VCaP (cell line): ENCODE results near the gene SETD4.
"Not testable (repeated sequence)": the region's sequence is repeated elsewhere in the genome, so short reads cannot be mapped to it uniquely, and the experiment has no call there.

ENCODE experiments used
- H3K27ac ChIP-seq: fragments of 450-650 bp; 2 replicates; pipeline ENCODE4 v1.5.1; 2017
- TF ChIP-seq, protein P1 (sequence below): fragments of 450-650 bp; conservative IDR thresholded peaks from 2 replicates; pipeline ENCODE4 v1.5.1; 2017; ENCODE audit warnings: mild to moderate bottlenecking, moderate library complexity

The SETD4 gene

DNA sequence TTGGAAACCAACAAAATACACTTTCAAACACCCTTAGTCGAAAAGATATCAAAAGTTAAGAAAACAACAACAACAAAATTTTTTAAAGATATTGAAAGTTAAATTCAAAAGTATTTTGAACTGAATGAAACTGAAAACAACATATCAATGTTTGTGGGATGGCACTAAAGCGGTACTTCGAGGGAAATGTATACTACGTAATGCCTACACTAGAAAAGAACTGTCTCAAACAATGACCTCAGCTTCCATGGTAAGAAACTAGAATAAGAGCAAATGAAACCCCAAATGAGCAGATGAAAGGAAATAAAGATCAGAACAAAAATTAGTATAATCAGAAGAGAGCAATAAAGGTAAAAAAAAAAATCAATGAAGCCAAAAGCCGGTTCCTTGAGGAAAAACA lies 15.6 kb upstream of the SETD4 start:
- TF ChIP-seq, protein P1, sequence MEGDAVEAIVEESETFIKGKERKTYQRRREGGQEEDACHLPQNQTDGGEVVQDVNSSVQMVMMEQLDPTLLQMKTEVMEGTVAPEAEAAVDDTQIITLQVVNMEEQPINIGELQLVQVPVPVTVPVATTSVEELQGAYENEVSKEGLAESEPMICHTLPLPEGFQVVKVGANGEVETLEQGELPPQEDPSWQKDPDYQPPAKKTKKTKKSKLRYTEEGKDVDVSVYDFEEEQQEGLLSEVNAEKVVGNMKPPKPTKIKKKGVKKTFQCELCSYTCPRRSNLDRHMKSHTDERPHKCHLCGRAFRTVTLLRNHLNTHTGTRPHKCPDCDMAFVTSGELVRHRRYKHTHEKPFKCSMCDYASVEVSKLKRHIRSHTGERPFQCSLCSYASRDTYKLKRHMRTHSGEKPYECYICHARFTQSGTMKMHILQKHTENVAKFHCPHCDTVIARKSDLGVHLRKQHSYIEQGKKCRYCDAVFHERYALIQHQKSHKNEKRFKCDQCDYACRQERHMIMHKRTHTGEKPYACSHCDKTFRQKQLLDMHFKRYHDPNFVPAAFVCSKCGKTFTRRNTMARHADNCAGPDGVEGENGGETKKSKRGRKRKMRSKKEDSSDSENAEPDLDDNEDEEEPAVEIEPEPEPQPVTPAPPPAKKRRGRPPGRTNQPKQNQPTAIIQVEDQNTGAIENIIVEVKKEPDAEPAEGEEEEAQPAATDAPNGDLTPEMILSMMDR: no peak
- no peak overlapping the region for H3K27ac ChIP-seq

DNA sequence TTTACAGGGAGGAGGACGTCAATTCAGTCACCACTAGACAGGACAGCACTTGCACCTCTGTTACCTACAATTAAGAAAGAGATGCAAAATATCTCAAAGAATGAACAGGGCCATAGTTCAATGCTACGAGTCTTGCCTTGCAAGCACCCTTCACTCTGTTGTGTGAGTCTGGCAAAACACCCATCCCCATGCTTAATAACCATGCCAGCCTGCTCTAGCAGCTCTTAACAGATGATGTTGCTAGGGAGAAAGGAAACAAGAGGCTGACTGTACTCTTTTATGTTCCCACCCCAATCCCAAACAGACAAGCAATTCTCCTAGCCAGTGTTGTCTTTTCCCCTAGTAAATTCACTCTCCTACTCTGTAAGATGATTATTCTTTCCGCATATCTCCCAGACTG lies 14.8 kb upstream of the SETD4 start:
- H3K27ac ChIP-seq: no peak overlapping the region
- TF ChIP-seq, protein P1: no peak

DNA sequence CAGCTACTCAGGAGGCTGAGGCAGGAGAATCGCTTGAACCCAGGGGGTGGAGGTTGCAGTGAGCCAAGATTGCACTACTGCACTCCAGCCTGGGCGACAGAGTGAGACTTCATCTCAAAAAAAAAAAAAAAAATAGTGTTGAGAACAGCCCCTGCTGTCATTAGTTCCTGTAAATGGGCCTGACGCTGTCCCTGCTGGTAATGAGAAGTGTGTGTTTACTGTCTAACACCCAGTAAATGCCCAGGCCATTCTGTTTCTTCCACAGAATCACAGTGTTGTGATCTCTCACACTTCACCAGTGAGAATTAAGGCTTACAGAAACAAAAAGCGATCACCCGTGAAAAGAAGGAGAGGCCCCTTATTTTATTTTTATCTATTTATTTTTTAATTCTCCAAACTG lies 13.6 kb upstream of the SETD4 start:
- not testable (repeated sequence) for H3K27ac ChIP-seq

DNA sequence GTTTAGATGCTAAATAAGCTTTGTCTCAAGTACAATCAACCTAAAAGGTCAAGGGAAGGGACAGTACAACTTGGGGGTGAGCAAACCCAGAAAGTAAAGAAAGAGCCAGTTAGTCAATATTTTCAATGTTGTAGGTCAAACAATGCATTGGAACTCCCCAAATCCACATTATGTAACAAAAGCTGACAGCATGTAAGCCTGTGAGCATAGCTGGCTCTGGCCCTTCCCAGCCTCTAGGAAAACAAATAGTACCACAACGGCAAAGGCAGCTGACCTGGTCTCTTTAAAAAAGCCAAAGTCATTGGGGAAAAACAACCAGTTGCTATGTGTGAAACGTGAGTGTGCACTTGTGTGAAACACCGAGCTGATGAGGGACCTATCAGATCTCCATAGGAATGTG lies 12.9 kb upstream of the SETD4 start:
- TF ChIP-seq, protein P1: no peak
- H3K27ac ChIP-seq: no peak overlapping the region

DNA sequence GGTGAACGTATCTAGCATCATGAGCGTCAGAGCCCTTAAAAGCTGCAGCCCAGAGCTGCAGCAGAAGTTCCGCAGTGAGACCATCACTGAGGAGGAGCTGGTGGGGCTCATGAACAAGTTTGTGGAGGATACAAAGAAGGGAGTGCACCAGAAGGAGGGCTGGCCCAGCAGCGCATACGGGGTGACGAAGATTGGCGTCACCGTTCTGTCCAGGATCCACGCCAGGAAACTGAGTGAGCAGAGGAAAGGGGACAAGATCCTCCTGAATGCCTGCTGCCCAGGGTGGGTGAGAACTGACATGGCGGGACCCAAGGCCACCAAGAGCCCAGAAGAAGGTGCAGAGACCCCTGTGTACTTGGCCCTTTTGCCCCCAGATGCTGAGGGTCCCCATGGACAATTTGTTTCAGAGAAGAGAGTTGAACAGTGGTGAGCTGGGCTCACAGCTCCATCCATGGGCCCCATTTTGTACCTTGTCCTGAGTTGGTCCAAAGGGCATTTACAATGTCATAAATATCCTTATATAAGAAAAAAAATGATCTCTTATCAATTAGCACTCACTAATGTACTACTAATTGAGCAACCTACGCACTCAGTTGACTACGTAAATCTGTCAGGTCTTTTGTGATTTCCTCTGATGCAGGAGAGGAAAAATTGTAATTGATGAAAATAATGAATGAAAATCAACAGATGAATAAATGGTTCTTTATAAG lies 12.3 kb upstream of the SETD4 start:
- TF ChIP-seq, protein P1: no peak

DNA sequence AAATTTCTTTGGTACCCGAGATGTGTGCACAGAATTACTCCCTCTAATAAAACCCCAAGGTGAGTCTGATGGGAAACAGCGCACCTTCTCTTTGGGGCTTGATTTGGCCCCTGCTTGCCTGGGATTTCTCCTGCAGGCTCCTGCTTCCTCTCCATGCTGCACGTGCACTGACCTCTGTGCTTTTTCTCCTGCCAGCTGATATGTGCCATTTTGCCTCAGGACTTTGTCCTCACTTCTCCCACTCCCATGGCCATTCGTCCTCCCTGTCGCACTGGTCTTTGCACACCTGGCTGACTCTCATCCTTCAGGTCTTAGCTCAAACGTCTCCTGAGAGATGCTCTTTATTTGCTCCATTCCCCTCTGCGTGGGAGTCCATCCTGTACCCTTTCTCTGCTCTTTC lies 10.7 kb upstream of the SETD4 start:
- H3K27ac ChIP-seq: no peak overlapping the region
- TF ChIP-seq, protein P1: no peak

More for the DNA sequence above, 12.3 kb upstream of the SETD4 start:
- no peak overlapping the region for H3K27ac ChIP-seq

DNA sequence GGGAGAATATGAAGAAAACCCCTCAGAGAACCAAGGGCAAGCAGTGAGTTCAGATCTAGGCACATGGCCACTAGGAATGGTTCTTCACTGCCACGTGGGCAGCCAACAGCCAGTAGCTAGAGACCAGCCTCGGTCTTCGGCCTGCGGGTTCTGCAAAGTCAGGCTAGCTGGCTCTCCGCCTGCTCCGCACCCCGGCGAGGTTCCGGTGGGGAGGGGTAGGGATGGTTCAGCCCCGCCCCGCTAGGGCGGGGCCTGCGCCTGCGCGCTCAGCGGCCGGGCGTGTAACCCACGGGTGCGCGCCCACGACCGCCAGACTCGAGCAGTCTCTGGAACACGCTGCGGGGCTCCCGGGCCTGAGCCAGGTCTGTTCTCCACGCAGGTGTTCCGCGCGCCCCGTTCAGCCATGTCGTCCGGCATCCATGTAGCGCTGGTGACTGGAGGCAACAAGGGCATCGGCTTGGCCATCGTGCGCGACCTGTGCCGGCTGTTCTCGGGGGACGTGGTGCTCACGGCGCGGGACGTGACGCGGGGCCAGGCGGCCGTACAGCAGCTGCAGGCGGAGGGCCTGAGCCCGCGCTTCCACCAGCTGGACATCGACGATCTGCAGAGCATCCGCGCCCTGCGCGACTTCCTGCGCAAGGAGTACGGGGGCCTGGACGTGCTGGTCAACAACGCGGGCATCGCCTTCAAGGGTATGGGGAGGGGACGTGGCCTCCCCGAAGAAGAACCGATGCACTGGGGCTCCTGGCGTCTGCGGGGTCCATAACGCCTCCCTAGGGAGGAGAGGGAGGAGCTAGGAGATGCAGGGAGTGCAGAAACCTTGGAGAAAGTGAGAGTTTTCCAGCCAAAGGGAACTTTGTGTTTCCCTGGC lies 9.6 kb upstream of the SETD4 start, which contains the start of gene CBR1:
TSS of gene CBR1 (plus strand) at position 312 of the 871 bp plus-strand sequence. CDS start at position 404, 92 bp downstream.
- TF ChIP-seq, protein P1: no peak
- H3K27ac ChIP-seq: peak within 1 kb of the TSS; percentile 73
